HG03196 (cell line): ENCODE data around the gene CCL18.
A peak's percentile ranks its signal among the peaks of the same experiment; 100 is the strongest.
"Not testable (repeated sequence)": the region's sequence is repeated elsewhere in the genome, so short reads cannot be mapped to it uniquely, and the experiment has no call there.

ENCODE experiments used
- ATAC-seq: cut with Tn5 transposase; IDR thresholded peaks from one replicate; pipeline ENCODE4 v1.9.1; 2021; ENCODE audit not compliant: unreplicated experiment

Gene CCL18

GRCh38 chr17:36070427-36070826 is 6.4 kb downstream of the CCL18 start:
- ATAC-seq, result no peak

- no peak for ATAC-seq
These were observed 7.7 kb downstream of the CCL18 start for GRCh38 chr17:36071751-36072150.

DNA sequence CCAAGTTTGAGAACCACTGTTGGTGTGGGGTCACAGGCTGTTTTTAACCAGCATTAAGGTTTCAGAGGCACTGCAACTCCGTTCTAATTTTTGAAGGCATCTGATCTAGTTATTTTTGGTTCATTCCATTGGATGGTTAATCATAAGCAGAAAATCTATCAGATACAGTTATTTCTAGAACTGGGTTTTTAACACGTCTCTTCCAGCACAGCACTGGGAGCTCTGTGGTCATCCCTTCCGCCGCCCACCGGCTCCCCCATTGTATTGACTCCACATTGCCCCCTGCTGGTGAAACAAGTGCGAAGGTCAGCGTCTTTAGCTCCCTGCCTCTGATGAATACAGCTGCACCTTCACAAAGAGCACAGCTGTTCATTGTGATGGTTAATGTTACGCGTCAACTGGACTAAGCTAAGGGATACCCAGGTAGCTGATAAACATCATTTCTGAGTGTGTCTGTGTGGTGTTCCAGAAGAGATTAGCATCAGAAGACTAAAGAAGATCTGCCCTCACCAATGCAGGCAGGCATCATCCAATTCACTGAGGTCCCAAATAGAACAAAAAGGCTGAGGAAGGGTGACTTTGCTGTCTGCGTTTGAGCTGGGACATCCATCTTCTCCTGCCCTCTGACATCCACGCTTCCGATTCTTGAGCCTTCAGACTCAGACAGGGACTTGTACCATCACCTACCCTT is 8.5 kb downstream of the CCL18 start:
- no peak for ATAC-seq

DNA sequence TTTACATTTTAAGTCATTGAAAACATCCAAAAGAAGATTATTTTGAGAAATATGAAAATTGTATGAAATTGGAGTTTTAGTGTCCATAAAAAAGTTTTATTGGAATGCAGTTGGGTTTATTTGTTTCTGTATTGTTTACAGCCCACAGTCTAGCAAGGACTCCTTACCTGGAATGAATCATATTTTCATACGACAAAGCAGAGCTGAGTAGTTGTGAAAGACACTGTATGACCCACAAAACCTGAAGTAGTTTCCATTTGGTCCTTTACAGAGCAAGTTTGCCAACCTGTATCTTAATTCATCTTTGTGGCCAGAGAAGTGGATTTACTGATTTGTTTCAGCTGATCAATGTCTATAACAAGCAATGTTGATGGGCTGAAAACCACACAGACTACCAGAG is 10.3 kb downstream of the CCL18 start:
- ATAC-seq, result no peak

DNA sequence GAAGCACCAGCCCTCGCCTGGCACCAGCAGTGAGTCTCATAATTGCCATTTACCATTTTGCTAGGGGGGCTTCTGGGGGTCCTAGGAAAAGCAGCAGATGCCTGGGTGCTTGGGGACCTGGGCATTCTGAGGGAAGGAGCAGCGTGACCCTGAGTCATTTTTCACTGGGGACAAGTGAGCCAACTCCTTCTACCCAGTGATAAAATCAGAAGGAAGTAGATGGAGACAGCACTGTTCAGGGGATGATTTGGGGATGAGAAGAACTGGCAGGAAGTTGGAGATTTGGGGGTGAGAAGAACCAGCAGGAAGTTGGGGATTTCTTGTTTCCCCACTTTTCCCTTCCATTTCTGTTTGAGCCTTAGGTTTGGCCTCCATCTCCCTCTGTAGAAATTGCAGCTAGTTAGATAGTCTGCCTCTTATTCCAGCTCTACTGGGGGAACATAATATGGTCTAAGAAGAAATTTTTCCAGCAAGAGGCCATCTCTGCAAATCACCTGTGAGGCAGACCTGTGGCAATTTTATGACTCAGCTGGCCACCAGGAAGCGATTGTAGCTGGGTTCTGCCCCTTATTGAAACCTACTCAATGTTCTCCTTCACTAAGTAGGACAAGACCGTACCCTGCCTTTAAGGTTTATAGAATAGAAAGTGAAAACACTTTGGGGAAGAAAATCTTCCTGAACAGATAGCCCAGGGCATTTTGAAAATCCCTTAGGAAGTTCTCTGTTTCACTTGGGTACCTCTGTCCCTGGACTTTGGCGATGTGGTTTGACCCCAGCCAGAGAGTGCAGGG is 17.8 kb downstream of the CCL18 start:
- not testable (repeated sequence) for ATAC-seq

DNA sequence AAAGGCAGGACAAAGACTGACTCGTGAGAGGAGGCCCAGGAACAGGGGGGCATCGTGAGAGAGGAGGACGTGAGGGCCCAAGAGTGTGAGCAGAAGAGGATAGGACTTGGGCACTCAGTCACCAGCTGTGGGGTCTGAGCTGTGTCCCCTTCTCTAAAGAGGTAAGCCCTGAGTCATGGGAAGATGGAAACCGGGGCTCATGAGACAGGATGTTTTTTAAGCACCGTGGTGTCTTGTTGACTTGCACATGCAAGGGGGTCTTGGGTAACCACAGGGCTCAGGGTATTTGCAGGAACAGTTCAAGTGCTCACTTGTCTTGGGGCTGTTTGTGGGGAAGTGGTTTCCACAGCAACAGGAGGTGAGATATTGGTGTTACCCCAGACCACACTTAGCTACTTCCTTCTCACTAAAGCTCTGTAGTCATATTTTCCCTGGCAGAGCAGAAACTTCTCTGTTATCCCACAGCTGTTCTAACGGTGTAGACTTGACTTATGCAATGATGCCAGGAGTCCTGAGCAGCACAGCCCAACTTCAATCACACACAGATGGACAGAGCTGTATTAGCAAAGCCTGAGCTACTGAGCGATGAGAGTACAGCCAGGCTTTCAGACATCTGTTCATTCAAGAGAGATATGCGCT is 18.5 kb downstream of the CCL18 start:
- not testable (repeated sequence) for ATAC-seq

DNA sequence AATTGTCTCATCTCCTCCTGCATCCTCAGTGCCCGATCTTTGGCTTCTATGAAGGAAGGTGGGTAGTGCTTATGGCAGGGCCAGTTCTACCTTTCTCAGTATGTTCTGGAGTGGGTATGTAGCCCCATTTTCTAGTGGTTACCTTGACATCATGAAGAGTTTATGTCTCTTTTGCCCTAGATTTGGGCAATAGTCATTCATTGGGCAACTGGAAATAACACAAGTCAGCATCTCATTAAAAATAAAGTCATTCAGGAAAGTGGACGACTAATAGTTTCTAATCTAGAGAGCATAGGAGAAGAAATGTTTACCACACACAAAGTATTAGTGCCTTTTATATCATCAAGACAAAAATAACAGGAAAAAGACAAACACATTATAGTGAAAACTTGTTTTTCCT is 19.6 kb downstream of the CCL18 start:
- not testable (repeated sequence) for ATAC-seq

DNA sequence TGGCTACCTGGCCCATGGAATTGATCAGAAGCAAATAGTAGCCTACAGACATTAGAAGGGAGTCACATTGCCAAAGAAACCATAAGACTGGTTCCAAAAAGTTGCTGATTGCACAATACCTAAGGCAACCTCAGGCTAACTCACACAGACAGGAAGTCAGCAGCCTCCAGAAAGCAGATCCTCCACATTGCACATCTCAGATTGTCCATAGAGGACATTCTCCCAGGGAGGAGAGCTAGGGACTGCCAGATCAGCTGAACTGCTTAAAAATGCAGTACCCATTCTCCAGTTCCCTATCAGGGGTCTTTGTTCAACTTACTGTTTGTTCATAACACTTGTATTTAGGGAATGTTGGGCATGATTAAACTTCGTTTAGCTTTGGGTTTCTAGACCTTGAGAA is 21.7 kb downstream of the CCL18 start:
- ATAC-seq, result no peak

GRCh38 chr17:36086791-36087190 is 22.7 kb downstream of the CCL18 start:
- no peak for ATAC-seq

- not testable (repeated sequence) for ATAC-seq
These were observed 23.4 kb downstream of the CCL18 start for GRCh38 chr17:36087471-36087870.

GRCh38 chr17:36087897-36088572 is 24.0 kb downstream of the CCL18 start:
- ATAC-seq, result not testable (repeated sequence)

DNA sequence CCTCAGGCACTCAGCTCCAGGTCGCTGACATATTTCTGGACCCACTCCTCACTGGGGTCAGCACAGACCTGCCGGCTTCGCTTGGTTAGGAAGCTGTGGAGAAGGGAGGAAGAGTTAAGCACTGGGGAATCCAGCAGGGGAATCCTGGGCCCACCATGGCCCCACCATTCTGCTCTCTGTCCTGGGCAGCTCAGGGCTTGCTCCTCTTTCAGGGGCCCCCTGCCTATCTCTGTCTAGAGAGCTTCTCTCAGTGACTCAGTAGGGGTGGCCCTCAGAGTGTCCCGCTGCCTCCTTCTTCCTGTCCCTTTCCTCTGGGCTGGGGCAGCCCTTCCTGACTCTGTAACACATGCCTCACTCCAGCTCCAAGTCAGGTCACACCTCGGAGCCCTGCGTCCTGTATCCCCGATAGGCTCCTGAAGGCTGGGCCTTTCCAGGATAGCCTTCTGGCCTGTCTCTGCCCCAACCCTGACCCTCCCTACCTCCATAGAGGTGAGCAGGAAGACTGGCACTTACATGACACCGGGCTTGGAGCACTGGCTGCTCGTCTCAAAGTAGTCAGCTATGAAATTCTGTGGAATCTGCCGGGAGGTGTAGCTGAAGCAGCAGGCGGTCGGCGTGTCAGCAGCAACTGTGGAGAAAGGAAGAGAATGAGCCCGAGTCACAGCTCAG is 24.7 kb downstream of the CCL18 start:
- no peak for ATAC-seq

DNA sequence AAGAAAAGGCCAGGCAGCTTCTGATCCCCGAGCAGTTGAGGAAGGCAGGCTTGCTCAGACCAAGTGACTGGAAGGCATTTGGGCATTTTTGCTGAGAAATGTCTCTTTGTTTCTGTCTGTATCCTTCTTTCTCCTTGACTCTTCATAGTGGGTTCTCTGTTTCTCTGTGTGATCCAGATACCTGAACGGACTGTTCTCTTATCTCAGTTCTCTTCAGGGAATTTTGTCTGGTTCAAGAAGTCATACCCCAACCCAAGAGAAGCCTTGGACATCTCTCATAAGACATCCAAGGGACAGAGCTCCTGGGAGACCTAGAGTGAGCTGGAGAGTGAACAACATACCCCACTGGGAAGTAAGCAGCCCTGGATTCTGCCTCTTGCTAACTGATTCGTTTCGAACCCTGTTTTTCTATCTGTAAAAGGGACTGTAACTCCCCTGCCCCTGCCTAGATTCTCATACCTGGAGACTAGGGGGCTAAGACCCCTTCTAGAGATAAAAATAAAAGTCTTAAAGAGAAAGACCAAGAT is 25.3 kb downstream of the CCL18 start:
- no peak for ATAC-seq

GRCh38 chr17:36089888-36090836 is 26.1 kb downstream of the CCL18 start, which contains the start of gene CCL3:
TSS of gene CCL3 (minus strand) at chr17:36090143. CDS start at chr17:36090058, 85 bp downstream.
- peak; percentile 59 for ATAC-seq

DNA sequence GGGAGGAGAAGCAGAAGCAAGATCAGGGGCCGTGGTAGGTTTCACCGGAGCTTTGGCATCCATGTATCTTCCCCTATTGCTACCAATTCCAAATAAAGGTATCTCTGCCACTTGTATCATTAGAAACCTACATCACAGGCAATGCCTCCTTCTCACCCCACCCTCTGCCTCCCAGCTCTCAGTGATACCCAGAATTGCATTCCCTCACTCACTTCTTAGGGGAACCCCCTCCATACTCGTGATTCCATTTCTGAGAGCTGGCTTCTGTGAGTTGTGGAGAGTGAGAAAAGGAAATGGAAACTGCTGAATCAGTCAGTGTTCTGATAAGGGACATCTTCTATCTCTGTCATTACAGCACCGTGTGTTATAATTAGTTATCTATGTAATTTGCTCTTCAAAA is 28.2 kb downstream of the CCL18 start:
- no peak for ATAC-seq

DNA sequence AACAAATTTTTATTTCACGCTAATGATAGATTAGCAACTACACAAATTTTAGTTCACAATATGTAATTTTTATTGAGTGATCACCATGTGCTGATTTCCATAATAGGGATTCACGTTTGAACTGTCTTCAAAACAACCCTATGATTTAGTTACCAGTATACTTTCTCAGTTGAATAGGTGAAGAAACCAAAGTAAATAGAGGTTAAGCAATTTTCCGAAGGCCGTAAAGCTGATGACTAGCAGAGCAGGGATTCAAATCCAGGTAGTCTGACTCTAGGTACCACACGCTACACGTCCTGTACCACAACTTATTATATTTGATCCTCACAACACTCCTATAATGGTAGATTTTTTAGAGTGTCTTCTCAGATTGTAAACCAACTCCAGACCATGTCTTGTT is 28.6 kb downstream of the CCL18 start:
- not testable (repeated sequence) for ATAC-seq

- ATAC-seq, result no peak
These were observed 30.2 kb downstream of the CCL18 start for GRCh38 chr17:36094232-36094631.

DNA sequence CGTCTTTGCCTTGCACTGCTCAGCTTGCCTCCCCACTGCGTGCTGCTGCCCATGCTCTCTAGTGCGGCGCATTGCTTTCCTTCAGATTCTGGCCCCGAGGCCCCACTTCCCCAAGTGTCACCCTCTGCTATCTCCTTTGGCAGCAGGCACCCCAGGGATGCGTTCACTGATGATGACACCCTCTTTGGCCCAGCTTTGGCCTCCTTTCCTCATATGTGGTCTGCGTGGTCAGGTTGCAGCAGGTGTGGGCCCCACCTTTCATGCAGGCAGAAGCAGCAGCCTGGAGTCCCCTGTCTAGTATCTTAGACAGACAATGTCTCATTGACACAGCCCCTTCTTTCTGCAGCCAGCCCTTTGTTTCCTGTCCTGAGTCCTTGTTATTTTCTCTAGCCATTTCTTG is 30.7 kb downstream of the CCL18 start:
- no peak for ATAC-seq

- no peak for ATAC-seq
These were observed 31.9 kb downstream of the CCL18 start for GRCh38 chr17:36095992-36096391.
